Tibial artery (tissue), 4 donors: Measurements from ENCODE around the gene RALB.
A peak's percentile ranks its signal among the peaks of the same experiment; 100 is the strongest.

Experiments used
- DNase-seq, 2 donors: peaks; one replicate each; pipeline ENCODE4 v3.0.0-alpha.2; 2019
- H3K27ac ChIP-seq, 2 donors: fragments of 200-600 bp; sonication (generic) in 1 of 2; 1 replicate in 1 of 2; 2 replicates in 1 of 2; pipeline ENCODE4 v1.5.1; 2018 to 2019; ENCODE audit warnings: mild to moderate bottlenecking in 1 of 2
- H3K27me3 ChIP-seq, 2 donors: fragments of 200-600 bp; sonication (generic) in 1 of 2; one replicate each; pipeline versions ENCODE4 v1.5.1 to v1.6.0; 2016 to 2019
- H3K36me3 ChIP-seq, 3 donors: fragments of 200-600 bp; sonication (generic) in 2 of 3; one replicate each; pipeline ENCODE4 v1.5.1; 2016 to 2019; ENCODE audit warnings: mild to moderate bottlenecking in 2 of 3
- H3K4me1 ChIP-seq, 4 donors: fragments of 200-600 bp; sonication (generic) in 2 of 4; 1 replicate in 3 of 4; 2 replicates in 1 of 4; pipeline ENCODE4 v1.5.1; 2016 to 2019
- H3K4me3 ChIP-seq, 2 donors: fragments of 200-600 bp; sonication (generic) in 1 of 2; 1 replicate in 1 of 2; 2 replicates in 1 of 2; pipeline ENCODE4 v1.5.1; 2018 to 2019; ENCODE audit warnings: mild to moderate bottlenecking in 2 of 2
- H3K9me3 ChIP-seq, 3 donors: fragments of 200-600 bp; sonication (generic) in 1 of 3; one replicate each; pipeline ENCODE4 v1.5.1; 2016 to 2019
- intact Hi-C: fragments of 100-400 bp; cut with DNase I; formaldehyde crosslinking; loops from one replicate; pipeline ENCODE4 v1.15.0; 2023; ENCODE audit warnings: low total_unique reads
- TF ChIP-seq, protein P1 (sequence below), 2 experiments: fragments of 200-600 bp in 1 of 2; fragments of 450-650 bp in 1 of 2; IDR thresholded peaks; one replicate each; pipeline ENCODE4 v1.5.1; 2017 to 2019; ENCODE audit warnings: antibody characterized with exemption in 2 of 2, mild to moderate bottlenecking in 1 of 2, moderate library complexity in 1 of 2

Gene RALB

DNA sequence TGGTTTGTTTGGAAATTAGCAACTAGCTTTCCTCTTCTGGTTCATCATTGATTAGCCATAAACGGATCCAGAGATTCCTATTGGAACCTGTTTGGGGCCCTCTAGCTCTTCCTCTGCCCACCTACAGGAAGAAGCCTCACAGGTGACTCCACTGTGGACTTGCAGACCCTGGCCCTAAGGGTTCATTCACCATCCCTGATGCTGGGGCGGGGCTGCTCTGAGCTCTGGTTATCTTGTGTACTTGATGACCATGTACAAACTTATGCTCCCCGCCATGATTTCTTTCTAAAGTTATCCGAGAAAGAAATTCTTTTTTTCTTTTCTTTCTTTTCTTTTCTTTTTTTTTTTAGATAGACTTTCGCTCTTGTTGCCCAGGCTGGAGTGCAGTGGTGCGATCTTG lies 59.4 kb downstream of the RALB start:
- DNase-seq, result no peak
- Histone ChIP-seq H3K4me3 (no peak overlapping the region), H3K4me1 (peaks cover 0 to 12% (median 3%) of the 10 kb centered on the region in 4 donors), H3K36me3 (no peaks in the 10 kb centered on the region), H3K27me3 (no peaks in the 10 kb centered on the region), H3K9me3 (no peaks in the 10 kb centered on the region), H3K27ac (no peak overlapping the region)
- intact Hi-C loops, result loop anchor here (10.0 kb wide), 1 partner anchor 87 kb away; the partner anchor contains the start of gene TMEM185B
- TF ChIP-seq, protein P1, sequence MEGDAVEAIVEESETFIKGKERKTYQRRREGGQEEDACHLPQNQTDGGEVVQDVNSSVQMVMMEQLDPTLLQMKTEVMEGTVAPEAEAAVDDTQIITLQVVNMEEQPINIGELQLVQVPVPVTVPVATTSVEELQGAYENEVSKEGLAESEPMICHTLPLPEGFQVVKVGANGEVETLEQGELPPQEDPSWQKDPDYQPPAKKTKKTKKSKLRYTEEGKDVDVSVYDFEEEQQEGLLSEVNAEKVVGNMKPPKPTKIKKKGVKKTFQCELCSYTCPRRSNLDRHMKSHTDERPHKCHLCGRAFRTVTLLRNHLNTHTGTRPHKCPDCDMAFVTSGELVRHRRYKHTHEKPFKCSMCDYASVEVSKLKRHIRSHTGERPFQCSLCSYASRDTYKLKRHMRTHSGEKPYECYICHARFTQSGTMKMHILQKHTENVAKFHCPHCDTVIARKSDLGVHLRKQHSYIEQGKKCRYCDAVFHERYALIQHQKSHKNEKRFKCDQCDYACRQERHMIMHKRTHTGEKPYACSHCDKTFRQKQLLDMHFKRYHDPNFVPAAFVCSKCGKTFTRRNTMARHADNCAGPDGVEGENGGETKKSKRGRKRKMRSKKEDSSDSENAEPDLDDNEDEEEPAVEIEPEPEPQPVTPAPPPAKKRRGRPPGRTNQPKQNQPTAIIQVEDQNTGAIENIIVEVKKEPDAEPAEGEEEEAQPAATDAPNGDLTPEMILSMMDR (IDR thresholded peaks at IDR 0.05), result no peak

DNA sequence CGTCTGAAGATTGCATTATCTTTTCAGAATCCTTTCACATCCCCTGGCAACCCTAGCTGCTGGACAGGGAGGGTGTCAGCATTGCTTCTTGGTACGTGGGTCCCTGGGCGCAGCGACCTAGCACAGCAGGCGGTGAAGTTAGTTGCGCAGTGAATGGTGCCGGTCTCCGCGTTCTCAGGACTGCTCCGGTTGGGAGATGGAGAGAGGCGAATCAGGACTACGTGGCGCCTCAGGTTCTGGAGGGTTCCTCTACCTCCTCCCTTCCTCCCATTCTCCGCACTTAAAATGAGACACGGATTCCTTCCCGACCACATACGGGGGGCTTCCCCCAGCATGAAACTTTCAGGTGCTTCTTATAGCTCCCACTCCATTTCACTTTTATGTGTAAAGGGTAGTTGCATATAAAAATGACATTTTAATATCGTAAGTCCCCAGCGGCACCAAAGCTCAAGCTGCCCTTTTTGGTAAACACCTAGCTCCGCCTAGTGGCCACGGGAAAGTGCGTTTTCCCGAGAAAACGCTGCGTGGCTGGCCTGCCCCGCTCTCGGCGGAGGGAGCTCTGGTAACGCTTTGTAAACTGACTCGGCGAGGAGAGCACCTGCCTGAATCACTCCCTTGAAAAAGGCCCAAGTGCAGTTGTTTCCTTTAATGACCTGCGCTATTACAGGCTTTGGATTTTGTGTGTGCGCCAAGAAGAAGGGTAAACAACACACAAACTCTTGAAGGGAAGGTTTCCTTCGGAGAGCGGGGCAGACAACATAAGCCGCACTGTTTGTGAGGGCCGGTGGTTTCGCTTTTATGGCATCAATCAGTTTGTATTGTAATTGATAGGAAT lies 60.4 kb downstream of the RALB start:
- intact Hi-C loops, result loop anchor here (10.0 kb wide), 1 partner anchor 88 kb away; the partner anchor contains the start of gene TMEM185B
- TF ChIP-seq, protein P1 (IDR thresholded peaks at IDR 0.05), result peak; percentile 83 to 86
- DNase-seq, result peak; percentile 79 to 89
- Histone ChIP-seq H3K27me3 (no peaks in the 10 kb centered on the region), H3K36me3 (no peaks in the 10 kb centered on the region), H3K9me3 (no peaks in the 10 kb centered on the region), H3K4me1 (peaks cover 0 to 12% (median 3%) of the 10 kb centered on the region in 4 donors), H3K27ac (peak overlapping the region; percentile 18 to 52), H3K4me3 (peak overlapping the region; percentile 46)

DNA sequence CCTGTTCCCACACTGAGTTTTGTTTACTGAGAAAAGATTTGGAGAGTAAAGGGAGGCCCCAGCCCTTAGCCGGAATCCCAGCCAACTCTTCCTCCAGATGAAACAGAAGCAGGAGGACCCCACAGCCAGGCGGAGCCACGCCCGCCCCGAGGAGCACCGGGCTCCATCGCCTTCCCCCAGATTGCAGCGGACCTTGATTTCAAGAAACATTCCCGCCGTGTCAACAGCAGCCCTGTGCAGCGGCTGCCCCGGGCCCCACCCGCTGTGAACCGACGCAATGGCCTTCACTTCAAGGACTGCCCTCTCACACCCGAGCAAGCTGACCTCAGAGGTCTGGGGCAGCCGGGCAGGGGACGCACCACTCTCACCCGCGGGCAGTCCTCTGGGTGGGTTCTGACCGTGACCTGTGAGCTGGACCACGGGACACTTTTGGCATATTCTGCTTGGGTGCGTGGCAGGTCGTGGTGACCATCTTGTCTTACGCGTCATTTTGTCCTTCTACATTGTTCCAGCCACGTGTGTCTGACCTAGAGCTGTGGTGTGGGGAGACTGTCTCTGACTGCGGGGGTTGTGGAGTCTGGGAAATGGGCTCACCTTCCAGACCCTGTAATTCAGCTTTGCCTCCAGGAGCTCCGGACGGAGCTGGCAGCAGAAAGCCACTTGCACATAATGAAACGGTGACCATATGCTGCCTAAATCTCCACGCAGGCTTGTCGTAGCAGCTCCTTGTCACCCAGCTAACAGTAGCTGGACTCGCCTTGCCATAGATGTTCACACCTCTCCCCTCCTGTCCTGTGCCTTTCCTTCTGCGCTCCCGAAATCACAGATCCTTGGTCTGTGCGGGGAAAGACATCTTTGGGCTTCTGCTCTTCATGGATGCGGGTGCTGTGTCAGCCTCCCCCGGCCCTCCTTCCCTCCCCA lies 61.3 kb downstream of the RALB start:
- DNase-seq, result peak in 1 of 2 donors; percentile 63
- TF ChIP-seq, protein P1 (IDR thresholded peaks at IDR 0.05), result no peak
- Histone ChIP-seq H3K27ac (peak overlapping the region in 1 of 2 donors; percentile 52), H3K27me3 (no peaks in the 10 kb centered on the region), H3K4me3 (peak overlapping the region; percentile 46), H3K4me1 (peaks cover 0 to 15% (median 6%) of the 10 kb centered on the region in 4 donors), H3K9me3 (no peaks in the 10 kb centered on the region), H3K36me3 (no peaks in the 10 kb centered on the region)
- intact Hi-C loops, result loop anchor here (10.0 kb wide), 1 partner anchor 89 kb away; the partner anchor contains the start of gene TMEM185B

- no peak overlapping the region for H3K27ac ChIP-seq
- H3K4me3 ChIP-seq, result no peak overlapping the region
- no peaks in the 10 kb centered on the region for H3K27me3 ChIP-seq
- H3K36me3 ChIP-seq, result no peaks in the 10 kb centered on the region
- peak in 1 of 2 donors; percentile 45 for DNase-seq
- TF ChIP-seq, protein P1 (IDR thresholded peaks at IDR 0.05), result no peak
- H3K9me3 ChIP-seq, result no peaks in the 10 kb centered on the region
- intact Hi-C loops, result loop anchor here (10.0 kb wide), 1 partner anchor 90 kb away; the partner anchor contains the start of gene TMEM185B
- H3K4me1 ChIP-seq, result peaks cover 0 to 17% (median 8%) of the 10 kb centered on the region in 4 donors
Observed at GRCh38 chr2:120314690-120315366, 62.2 kb downstream of the RALB start.
